H1 (cell line): ENCODE measurements around the gene TAF4. TPM values are rescaled to one million over a fixed set of nuclear protein-coding genes. Genes with fewer than 3 reads are reported as not detected.
A peak's percentile ranks its signal among the peaks of the same experiment; 100 is the strongest.

Experiments
- CTCF ChIA-PET: fragments of 300-600 bp; sonication (Branson Sonifier 250); formaldehyde crosslinking; loops from one replicate; lab custom pipeline; 2021; ENCODE audit not compliant: partially characterized antibody; lab: Charles Lee
- POLR2A ChIA-PET: fragments of 300-600 bp; sonication (Branson Sonifier 250); formaldehyde crosslinking; loops from one replicate; lab custom pipeline; 2021; ENCODE audit warnings: inconsistent platforms; ENCODE audit not compliant: partially characterized antibody; lab: Charles Lee
- DNase-seq, 2 experiments: peaks; one replicate each; pipeline versions ENCODE4 v3.0.0 to v3.0.0-alpha.2; 2010 to 2022; ENCODE audit warnings: low spot score in 2 of 2, low read depth in 1 of 2, mixed read lengths in 1 of 2
- FAIRE-seq: peaks from 2 replicates; lab custom pipeline; 2011; peaks lifted over from hg19 to GRCh38; lab: Jason Lieb, UNC
- H2AFZ ChIP-seq: 2 replicates; pipeline ENCODE4 v1.8.1; 2012; ENCODE audit warnings: low read length, inconsistent platforms
- H2AK5ac ChIP-seq: 2 replicates; pipeline ENCODE4 v1.6.1; 2013; ENCODE audit warnings: low read depth, low read length
- H2BK120ac ChIP-seq: replicated peaks from 2 replicates; pipeline ENCODE3; 2013; ENCODE audit warnings: low read depth, low read length, inconsistent platforms
- H2BK12ac ChIP-seq: 2 replicates; pipeline ENCODE4 v1.6.1; 2013; ENCODE audit warnings: low read depth, low read length
- H2BK15ac ChIP-seq: 2 replicates; pipeline ENCODE4 v1.6.1; 2013; ENCODE audit warnings: low read length
- H2BK20ac ChIP-seq: 2 replicates; pipeline ENCODE4 v1.6.1; 2013; ENCODE audit warnings: low read length
- H2BK5ac ChIP-seq: 2 replicates; pipeline ENCODE4 v1.6.1; 2013; ENCODE audit warnings: low read depth, low read length
- H3K14ac ChIP-seq: 2 replicates; pipeline ENCODE4 v1.6.1; 2013; ENCODE audit warnings: inconsistent platforms; ENCODE audit not compliant: insufficient read length
- H3K18ac ChIP-seq: 2 replicates; pipeline ENCODE4 v1.6.1; 2013; ENCODE audit warnings: low read length; ENCODE audit errors: extremely low read depth
- H3K23ac ChIP-seq: 2 replicates; pipeline ENCODE4 v1.6.1; 2013; ENCODE audit warnings: inconsistent platforms; ENCODE audit not compliant: insufficient read length
- H3K23me2 ChIP-seq: 2 replicates; pipeline ENCODE4 v1.6.1; 2013; ENCODE audit warnings: low read depth, low read length
- H3K27ac ChIP-seq: 2 replicates; pipeline ENCODE4 v1.6.1; 2011; ENCODE audit warnings: low read depth, low read length, inconsistent platforms
- H3K27me3 ChIP-seq, 4 experiments: replicated peaks in 1 of 4; 1 replicate in 1 of 4; 2 replicates in 3 of 4; pipeline versions ENCODE4 v1.6.1 to v1.8.1; 2011 to 2013; ENCODE audit warnings: low read length in 3 of 4, mild to moderate bottlenecking in 3 of 4, inconsistent platforms in 2 of 4, mixed read lengths in 2 of 4, moderate library complexity in 1 of 4; ENCODE audit not compliant: control insufficient read depth in 3 of 4, insufficient read depth in 3 of 4; ENCODE audit errors: extremely low read depth in 1 of 4
- H3K36me3 ChIP-seq, 4 experiments: 2 replicates each; pipeline versions ENCODE4 v1.6.1 to v1.8.1; 2011 to 2013; ENCODE audit warnings: mild to moderate bottlenecking in 4 of 4, low read length in 3 of 4, moderate library complexity in 2 of 4, control low read depth in 1 of 4, inconsistent platforms in 1 of 4; ENCODE audit not compliant: insufficient read depth in 4 of 4, control insufficient read depth in 2 of 4
- H3K4ac ChIP-seq: replicated peaks from 2 replicates; pipeline ENCODE3; 2013; ENCODE audit warnings: low read length, low read depth, mixed read lengths, inconsistent platforms; ENCODE audit not compliant: insufficient read length
- H3K4me1 ChIP-seq, 4 experiments: replicated peaks in 1 of 4; 1 replicate in 1 of 4; 2 replicates in 3 of 4; pipeline versions ENCODE4 v1.6.1 to v1.8.1; 2011 to 2013; ENCODE audit warnings: low read length in 3 of 4, inconsistent platforms in 2 of 4, mixed read lengths in 1 of 4; ENCODE audit not compliant: insufficient read depth in 4 of 4, control insufficient read depth in 3 of 4
- H3K4me2 ChIP-seq, 2 experiments: 2 replicates each; pipeline versions ENCODE4 v1.6.1 to v1.8.1; 2011 to 2013; ENCODE audit warnings: low read depth in 2 of 2, low read length in 2 of 2, control low read depth in 1 of 2, inconsistent platforms in 1 of 2, mild to moderate bottlenecking in 1 of 2; ENCODE audit not compliant: insufficient read depth in 1 of 2
- H3K4me3 ChIP-seq, 4 experiments: fragments of 200-600, 300-600 bp in 1 of 4; sonication (generic), shearing (Covaris generic), sonication (Bioruptor Twin) in 1 of 4; 2 replicates each; pipeline versions ENCODE4 v1.5.1 to v1.8.1; 2011 to 2016; ENCODE audit warnings: low read length in 4 of 4, low read depth in 3 of 4, control low read depth in 2 of 4, inconsistent platforms in 2 of 4, mild to moderate bottlenecking in 2 of 4, mixed read lengths in 1 of 4, moderate library complexity in 1 of 4; ENCODE audit not compliant: insufficient read depth in 2 of 4; ENCODE audit errors: extremely low read depth in 1 of 4
- H3K56ac ChIP-seq: replicated peaks from 2 replicates; pipeline ENCODE3; 2013; ENCODE audit warnings: low read depth, mild to moderate bottlenecking, mixed read lengths, low read length, inconsistent platforms; ENCODE audit not compliant: insufficient read length
- H3K79me1 ChIP-seq: 2 replicates; pipeline ENCODE4 v1.6.1; 2013; ENCODE audit warnings: low read depth, low read length, control low read depth
- H3K79me2 ChIP-seq, 2 experiments: 2 replicates each; pipeline versions ENCODE4 v1.6.1 to v1.8.1; 2012 to 2013; ENCODE audit warnings: low read length in 2 of 2, mild to moderate bottlenecking in 2 of 2, inconsistent platforms in 1 of 2; ENCODE audit not compliant: insufficient read depth in 2 of 2, control insufficient read depth in 1 of 2
- H3K9ac ChIP-seq, 4 experiments: replicated peaks in 1 of 4; 1 replicate in 1 of 4; 2 replicates in 3 of 4; pipeline versions ENCODE4 v1.6.1 to v1.8.1; 2011 to 2013; ENCODE audit warnings: low read depth in 3 of 4, low read length in 3 of 4, control low read depth in 2 of 4, mild to moderate bottlenecking in 2 of 4, moderate library complexity in 2 of 4, inconsistent platforms in 1 of 4; ENCODE audit errors: extremely low read depth in 1 of 4
- H3K9me3 ChIP-seq, 2 experiments: 2 replicates each; pipeline versions ENCODE4 v1.6.1 to v1.8.1; 2012 to 2013; ENCODE audit warnings: mild to moderate bottlenecking in 2 of 2, moderate library complexity in 2 of 2, control low read depth in 1 of 2, inconsistent platforms in 1 of 2, low read depth in 1 of 2, low read length in 1 of 2, mixed read lengths in 1 of 2; ENCODE audit not compliant: insufficient read depth in 2 of 2
- H4K20me1 ChIP-seq, 2 experiments: replicated peaks in 1 of 2; 2 replicates each; pipeline versions ENCODE3 to v1.8.1; 2011 to 2013; ENCODE audit warnings: inconsistent platforms in 2 of 2, low read length in 2 of 2, mild to moderate bottlenecking in 1 of 2; ENCODE audit not compliant: insufficient read depth in 2 of 2, control insufficient read depth in 1 of 2
- H4K5ac ChIP-seq: 2 replicates; pipeline ENCODE4 v1.6.1; 2013; ENCODE audit warnings: low read length, low read depth, mixed read lengths, inconsistent platforms; ENCODE audit not compliant: insufficient read length
- H4K8ac ChIP-seq: 2 replicates; pipeline ENCODE4 v1.8.0; 2013; ENCODE audit warnings: mild to moderate bottlenecking, moderate library complexity, low read length, inconsistent platforms; ENCODE audit not compliant: insufficient read depth; ENCODE audit errors: extremely low read depth
- H4K91ac ChIP-seq: replicated peaks from 2 replicates; pipeline ENCODE3; 2013; ENCODE audit warnings: low read length, mixed read lengths, inconsistent platforms; ENCODE audit not compliant: insufficient read length
- BRCA1 ChIP-seq: IDR thresholded peaks from 2 replicates; pipeline ENCODE4 v1.6.1; 2012; ENCODE audit warnings: low read depth, low read length, improper control_type of control experiment
- CBX8 ChIP-seq: fragments of 300-800, 300-1000 bp; sonication (generic); IDR thresholded peaks from 2 replicates; pipeline ENCODE4 v1.7.1; 2016; ENCODE audit warnings: low read depth, low read length, borderline replicate concordance
- CEBPB ChIP-seq: IDR thresholded peaks from 2 replicates; pipeline ENCODE4 v1.6.1; 2012; ENCODE audit warnings: low read depth, low read length
- FOSL1 ChIP-seq: IDR thresholded peaks from 2 replicates; pipeline ENCODE4 v1.6.1; 2011; ENCODE audit warnings: mild to moderate bottlenecking, low read depth, low read length, moderate library complexity; ENCODE audit not compliant: insufficient read depth
- JUND ChIP-seq: IDR thresholded peaks from 2 replicates; pipeline ENCODE4 v1.6.1; 2011; ENCODE audit warnings: mild to moderate bottlenecking, improper control_type of control experiment, low read length
- KDM4A ChIP-seq: IDR thresholded peaks from one replicate; pipeline ENCODE4 v1.7.1; 2012; ENCODE audit warnings: low read depth, mild to moderate bottlenecking, moderate library complexity, low read length, inconsistent platforms; ENCODE audit not compliant: severe bottlenecking
- POLR2A ChIP-seq, 2 experiments: IDR thresholded peaks; 1 replicate in 1 of 2; 2 replicates in 1 of 2; pipeline ENCODE4 v1.6.1; 2011; ENCODE audit warnings: low read depth in 2 of 2, low read length in 2 of 2, mild to moderate bottlenecking in 2 of 2; ENCODE audit errors: control extremely low read depth in 1 of 2
- POLR2AphosphoS5 ChIP-seq: IDR thresholded peaks from 2 replicates; pipeline ENCODE4 v1.6.1; 2011; ENCODE audit warnings: low read depth, low read length
- POU5F1 ChIP-seq: IDR thresholded peaks from 2 replicates; pipeline ENCODE4 v1.6.1; 2011; ENCODE audit warnings: low read depth, mild to moderate bottlenecking, low read length, moderate library complexity
- RBBP5 ChIP-seq: IDR thresholded peaks from 2 replicates; pipeline ENCODE4 v1.7.1; 2012; ENCODE audit warnings: low read depth, mild to moderate bottlenecking, inconsistent platforms, low read length, moderate library complexity, borderline replicate concordance
- SIN3A ChIP-seq, 2 experiments: IDR thresholded peaks in 1 of 2; conservative IDR thresholded peaks in 1 of 2; 2 replicates each; pipeline ENCODE4 v1.6.1; 2011 to 2012; ENCODE audit warnings: low read length in 2 of 2, improper control_type of control experiment in 1 of 2, low read depth in 1 of 2, mild to moderate bottlenecking in 1 of 2
- SIX5 ChIP-seq: IDR thresholded peaks from 2 replicates; pipeline ENCODE4 v1.6.1; 2011; ENCODE audit warnings: mild to moderate bottlenecking, low read depth, low read length
- SRF ChIP-seq: IDR thresholded peaks from 2 replicates; pipeline ENCODE4 v1.6.1; 2011; ENCODE audit warnings: mild to moderate bottlenecking, low read depth, low read length, moderate library complexity
- YY1 ChIP-seq: IDR thresholded peaks from 2 replicates; pipeline ENCODE4 v1.6.1; 2011; ENCODE audit warnings: low read depth, mild to moderate bottlenecking, low read length
- WGBS, 2 experiments: shearing (Covaris generic) in 1 of 2; methylation state at CpG; one replicate each; pipeline versions ENCODE4 v1.1.6 to v1.1.7; 2013 to 2015; ENCODE audit warnings: low lambda C conversion rate in 2 of 2, mixed read lengths in 2 of 2, inconsistent platforms in 1 of 2, low coverage in 1 of 2, missing lambda C conversion rate in 1 of 2; ENCODE audit not compliant: insufficient replicate concordance in 2 of 2, insufficient coverage in 1 of 2, insufficient read length in 1 of 2; ENCODE audit errors: extremely low coverage in 1 of 2, missing lambda C conversion rate in 1 of 2; 5-methylcytosine and 5-hydroxymethylcytosine counted together
- polyA plus RNA-seq, 7 experiments: library from polyadenylated mRNA; depleted of rRNA in 3 of 7; stranded (reverse) in 5 of 7; unstranded in 2 of 7; fragments of >200 nt in 5 of 7; fragments of 200-250 nt in 2 of 7; gene quantifications; 1 replicate in 5 of 7; 2 replicates in 1 of 7; 4 replicates in 1 of 7; pipeline versions ENCODE4 v1.2.1 to v1.2.3, GENCODE V29; 2011 to 2013; ENCODE audit warnings: missing spikeins in 2 of 7, mixed read lengths in 2 of 7
- total RNA-seq: library from RNA; stranded (reverse); fragmentation: NEBNext Ultra II Directional; extraction: Animal tissue kit (Norgen Biotek cat#: 25700); gene quantifications from 2 replicates; pipeline ENCODE4 v1.2.1, GENCODE V29; 2021

The TAF4 gene
- total and polyA plus RNA-seq, 2 of the 8 experiments (the other 6 are each of a cell fraction or from before 2014, with no cell fraction given) = 16.0 to 30.1 TPM

DNA sequence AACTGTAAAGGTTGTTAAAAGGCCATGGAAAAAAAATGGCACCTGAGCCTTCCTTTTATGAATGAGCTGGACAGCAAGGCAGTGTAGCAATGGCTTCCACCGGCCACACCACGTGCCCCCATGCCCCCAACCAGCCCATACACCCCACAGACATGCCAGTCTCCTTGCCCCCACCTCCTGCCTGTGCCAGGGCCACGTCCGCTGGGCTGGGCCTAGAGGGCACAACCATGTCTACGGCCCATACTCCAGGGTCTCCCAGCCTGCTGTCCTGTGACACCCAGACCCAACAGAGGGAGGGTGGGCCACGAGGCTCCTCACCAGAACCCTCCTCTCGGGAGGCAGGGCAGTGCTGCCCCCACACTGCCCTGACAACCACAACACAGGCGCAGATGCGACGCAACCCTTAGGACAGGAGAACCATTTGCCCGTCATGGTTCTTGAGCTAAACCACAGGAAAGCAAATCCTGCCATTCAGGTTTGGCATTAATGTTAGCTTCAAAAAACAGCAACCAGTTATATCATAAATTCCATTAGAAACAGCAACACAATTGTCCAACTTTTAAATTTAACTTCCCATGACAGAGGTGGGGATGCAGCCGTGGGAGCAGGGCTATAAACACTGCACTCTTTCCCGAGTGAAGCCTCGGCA, 50.7 kb downstream of the TAF4 start:
- Histone ChIP-seq H3K14ac (no peak overlapping the region), H2BK5ac (no peak overlapping the region), H3K79me2 (peaks cover 7 to 60% of the 10 kb centered on the region in 2 experiments; a peak in 3 of 4 replicates), H3K4me1 (peaks cover 0 to 3% (median 1%) of the 10 kb centered on the region in 4 experiments; a peak in 3 of 7 replicates), H4K91ac (no peak overlapping the region), H2BK120ac (no peak overlapping the region), H2BK12ac (no peak overlapping the region), H2AFZ (no peak overlapping the region), H3K27ac (no peak overlapping the region), H4K8ac (peak overlapping the region; percentile 36; the same call in 1 of the 2 replicates), H2BK20ac (no peak overlapping the region), H3K79me1 (peaks cover 24% of the 10 kb centered on the region), H3K23ac (no peak overlapping the region), H3K4ac (no peak overlapping the region), H3K9me3 (no peaks in the 10 kb centered on the region), H3K27me3 (no peaks in the 10 kb centered on the region), H3K18ac (no peak overlapping the region), H4K20me1 (peaks cover 21 to 34% of the 10 kb centered on the region in 2 experiments), H2BK15ac (no peak overlapping the region), H3K56ac (no peak overlapping the region), H3K4me3 (no peak overlapping the region), H3K36me3 (peaks cover 0 to 5% (median 5%) of the 10 kb centered on the region in 4 experiments; a peak in 5 of 8 replicates), H3K9ac (no peak overlapping the region), H2AK5ac (no peak overlapping the region), H3K23me2 (no peaks in the 10 kb centered on the region), H3K4me2 (no peak overlapping the region), H4K5ac (no peak overlapping the region)
- FAIRE-seq = no peak
- 86% methylated on average over 14 of the region's 14 CpGs; no CpG with 5 or more reads in 1 of the 2 experiments for WGBS, 2 experiments
- no peak for DNase-seq
- ChIA-PET CTCF (interaction anchor here (0.7 to 2.1 kb wide), 4 partner anchors 24 to 176 kb away, joined by 3 to 7 read pairs (median 4); no protein-coding TSS in a partner anchor), POLR2A (interaction anchor here (1.1 to 1.9 kb wide), 3 partner anchors 52 to 106 kb away, joined by 3 to 6 read pairs (median 5); no protein-coding TSS in a partner anchor)
- TF ChIP-seq CEBPB (no peak), YY1 (no peak), POU5F1 (no peak), SIX5 (no peak), POLR2A (IDR thresholded peaks at IDR 0.05; ENCODE audit: control extremely low read depth in 1 of 2, low read depth in 2 of 2, low read length in 2 of 2) (no peak), SIN3A (conservative IDR thresholded peaks at IDR 0.05 in 1 of 2, IDR thresholded peaks at IDR 0.05 in 1 of 2; ENCODE audit: low read depth in 1 of 2, low read length in 2 of 2) (no peak), FOSL1 (no peak), CBX8 (no peak), POLR2AphosphoS5 (no peak), SRF (no peak), KDM4A (no peak), BRCA1 (no peak), JUND (no peak), RBBP5 (no peak)
